ENCODE data around the gene CEP95.

CEP95 gene

GRCh38 chr17:64534187-64534586, 27.4 kb downstream of the CEP95 start:
- no peak for DNase-seq (ENCODE audit: low read depth)
- 0 out of 2 replicates have a peak, but pooled peaks have one; percentile 10 for TF ChIP-seq CTCF (IDR thresholded peaks at IDR 0.05; ENCODE audit: control insufficient read depth, extremely low read depth, insufficient read depth)

GRCh38 chr17:64535357-64535756, 28.6 kb downstream of the CEP95 start:
- no peak overlapping the region for H3K4me3 ChIP-seq (ENCODE audit: low read depth, low read length)
- no peak for DNase-seq (ENCODE audit: low read depth)
- no peak for TF ChIP-seq CTCF (IDR thresholded peaks at IDR 0.05; ENCODE audit: control insufficient read depth, extremely low read depth, insufficient read depth)

More at GRCh38 chr17:64534187-64534586, 27.4 kb downstream of the CEP95 start:
- H3K4me3 ChIP-seq (ENCODE audit: low read depth, low read length): no peak overlapping the region

GRCh38 chr17:64536913-64537312, 30.1 kb downstream of the CEP95 start:
- DNase-seq (ENCODE audit: low read depth): peak; percentile 77
- TF ChIP-seq CTCF (IDR thresholded peaks at IDR 0.05; ENCODE audit: control insufficient read depth, extremely low read depth, insufficient read depth): no peak
- H3K4me3 ChIP-seq (ENCODE audit: low read depth, low read length): no peak overlapping the region

- TF ChIP-seq CTCF (IDR thresholded peaks at IDR 0.05; ENCODE audit: control insufficient read depth, extremely low read depth, insufficient read depth): no peak
- DNase-seq (ENCODE audit: low read depth): peak; percentile 19
- H3K4me3 ChIP-seq (ENCODE audit: low read depth, low read length): no peak overlapping the region
Observed at GRCh38 chr17:64537488-64537887, 30.7 kb downstream of the CEP95 start.

- DNase-seq (ENCODE audit: low read depth): no peak
- H3K4me3 ChIP-seq (ENCODE audit: low read depth, low read length): no peak overlapping the region
- no peak for TF ChIP-seq CTCF (IDR thresholded peaks at IDR 0.05; ENCODE audit: control insufficient read depth, extremely low read depth, insufficient read depth)
Observed at GRCh38 chr17:64538508-64539130, 31.8 kb downstream of the CEP95 start.

- TF ChIP-seq CTCF (IDR thresholded peaks at IDR 0.05; ENCODE audit: control insufficient read depth, extremely low read depth, insufficient read depth): no peak
- no peak overlapping the region for H3K4me3 ChIP-seq (ENCODE audit: low read depth, low read length)
- DNase-seq (ENCODE audit: low read depth): peak; percentile 61
Observed at GRCh38 chr17:64540118-64540776, 33.5 kb downstream of the CEP95 start.

All from LNCaP clone FGC (cell line).